A549 (cell line): ENCODE data around the gene SP6. TPM values are rescaled to one million over a fixed set of nuclear protein-coding genes. Genes with fewer than 3 reads are reported as not detected.

ENCODE experiments used
- ATAC-seq, 2 experiments: fragments of 200-7000 bp in 1 of 2; fragments of >200 bp in 1 of 2; cut with Nextera tagmentation in 1 of 2; cut with Tn5 transposase in 1 of 2; 3 replicates each; pipeline versions ENCODE4 v1.8.0 to v1.9.1; 2018 to 2020; ENCODE audit warnings: mild to moderate bottlenecking in 1 of 2, moderate library complexity in 1 of 2
- CTCF ChIA-PET: fragments of 300-600 bp; sonication (Branson Sonifier 250); formaldehyde crosslinking; extraction: SDS; loops from one replicate; lab custom pipeline; 2021; ENCODE audit warnings: antibody characterized with exemption, inconsistent platforms; lab: Yijun Ruan, JAX
- POLR2A ChIA-PET: fragments of 350-600 bp; formaldehyde crosslinking; extraction: SDS; loops from one replicate; lab custom pipeline; 2021; ENCODE audit warnings: antibody characterized with exemption, inconsistent platforms; lab: Yijun Ruan, JAX
- DNase-seq, 2 experiments: peaks; one replicate each; pipeline versions ENCODE4 v3.0.0 to v3.0.0-alpha.2; 2011 to 2016; ENCODE audit warnings: low read depth in 1 of 2, low spot score in 1 of 2
- FAIRE-seq: peaks from 2 replicates; lab custom pipeline; 2011; peaks lifted over from hg19 to GRCh38; lab: Jason Lieb, UNC
- H3K27ac ChIP-seq, 2 experiments: fragments of >200 bp; sonication (Bioruptor Twin); formaldehyde crosslinking; 3 replicates each; pipeline ENCODE4 v1.5.1; 2016 to 2017
- H3K4me1 ChIP-seq: fragments of >200 bp; sonication (Bioruptor Twin); formaldehyde crosslinking; 3 replicates; pipeline ENCODE4 v1.6.1; 2016
- H3K4me2 ChIP-seq: fragments of >200 bp; sonication (Bioruptor Twin); formaldehyde crosslinking; 3 replicates; pipeline ENCODE4 v1.6.1; 2016
- H3K4me3 ChIP-seq: fragments of >200 bp; sonication (Bioruptor Twin); formaldehyde crosslinking; 3 replicates; pipeline ENCODE4 v1.5.1; 2016
- H3K9me3 ChIP-seq: fragments of >200 bp; sonication (Bioruptor Twin); formaldehyde crosslinking; 3 replicates; pipeline ENCODE4 v1.6.1; 2016
- CEBPB ChIP-seq, 2 experiments: fragments of >200 bp in 1 of 2; sonication (Bioruptor Twin) in 1 of 2; formaldehyde crosslinking in 1 of 2; IDR thresholded peaks; 2 replicates each; pipeline ENCODE4 v1.6.1; 2012 to 2016
- ESRRA ChIP-seq: fragments of 150-350 bp; IDR thresholded peaks from 2 replicates; pipeline ENCODE4 v1.6.1; 2014; ENCODE audit warnings: mild to moderate bottlenecking, low read length, borderline replicate concordance
- HDAC2 ChIP-seq: fragments of 200-600 bp; sonication (generic); IDR thresholded peaks from 2 replicates; pipeline ENCODE4 v1.6.1; 2016
- HOXB13 ChIP-seq: fragments of 250-450 bp; sonication (Bioruptor Pico); IDR thresholded peaks from 2 replicates; pipeline ENCODE4 v1.5.0; 2020; ENCODE audit warnings: low read depth, mild to moderate bottlenecking, moderate library complexity
- HOXB5 ChIP-seq: fragments of 250-450 bp; sonication (Bioruptor Pico); IDR thresholded peaks from 2 replicates; pipeline ENCODE4 v1.5.0; 2020; ENCODE audit warnings: mild to moderate bottlenecking, moderate library complexity
- JUNB ChIP-seq: fragments of >200 bp; sonication (Bioruptor Twin); formaldehyde crosslinking; IDR thresholded peaks from 2 replicates; pipeline ENCODE4 v1.6.1; 2016
- KDM5A ChIP-seq: fragments of 200-600 bp; sonication (generic); IDR thresholded peaks from 2 replicates; pipeline ENCODE4 v1.6.1; 2016; ENCODE audit warnings: antibody characterized with exemption, mild to moderate bottlenecking
- NPAS2 ChIP-seq: fragments of 250-450 bp; sonication (Bioruptor Pico); IDR thresholded peaks from 2 replicates; pipeline ENCODE4 v1.8.0; 2022; ENCODE audit warnings: mild to moderate bottlenecking, moderate library complexity, borderline replicate concordance
- RFX5 ChIP-seq: fragments of 450-650 bp; IDR thresholded peaks from 2 replicates; pipeline ENCODE4 v1.7.1; 2014; ENCODE audit warnings: antibody characterized with exemption, mild to moderate bottlenecking, moderate library complexity
- ZNF302 ChIP-seq: fragments of 250-450 bp; sonication (Bioruptor Pico); IDR thresholded peaks from 2 replicates; pipeline ENCODE4 v1.9.0; 2021; ENCODE audit warnings: inconsistent platforms, mild to moderate bottlenecking, moderate library complexity
- WGBS: methylation state at CpG from one replicate; pipeline ENCODE4 v1.1.6; 2017; ENCODE audit errors: missing lambda C conversion rate; 5-methylcytosine and 5-hydroxymethylcytosine counted together
- polyA plus RNA-seq, 4 experiments: library from polyadenylated mRNA; depleted of rRNA in 3 of 4; stranded (reverse); fragments of >200 nt; fragmentation: RNase III in 1 of 4; extraction: RNeasy Plus Mini Kit Qiagen cat#74134 plus additional on column Dnase treatment in 1 of 4; gene quantifications; 2 replicates in 3 of 4; 3 replicates in 1 of 4; pipeline ENCODE4 v1.2.3, GENCODE V29; 2011 to 2017
- TF ChIP-seq, protein P1 (sequence below): fragments of >200 bp; sonication (Bioruptor Twin); formaldehyde crosslinking; IDR thresholded peaks from 3 replicates; pipeline ENCODE4 v1.6.1; 2016
- TF ChIP-seq, protein P2 (sequence below): fragments of 150-350 bp; IDR thresholded peaks from 2 replicates; pipeline ENCODE4 v1.6.1; 2014; ENCODE audit warnings: low read depth, mild to moderate bottlenecking, low read length
- TF ChIP-seq, protein P3 (sequence below): fragments of 250-450 bp; sonication (Bioruptor Pico); IDR thresholded peaks from 2 replicates; pipeline ENCODE4 v1.5.0; 2020; ENCODE audit warnings: low read depth, mild to moderate bottlenecking, moderate library complexity

Gene SP6
- polyA plus RNA-seq, 2 of the 4 experiments (the other 2 are of a cell fraction), result 0.61 to 2.1 TPM

DNA sequence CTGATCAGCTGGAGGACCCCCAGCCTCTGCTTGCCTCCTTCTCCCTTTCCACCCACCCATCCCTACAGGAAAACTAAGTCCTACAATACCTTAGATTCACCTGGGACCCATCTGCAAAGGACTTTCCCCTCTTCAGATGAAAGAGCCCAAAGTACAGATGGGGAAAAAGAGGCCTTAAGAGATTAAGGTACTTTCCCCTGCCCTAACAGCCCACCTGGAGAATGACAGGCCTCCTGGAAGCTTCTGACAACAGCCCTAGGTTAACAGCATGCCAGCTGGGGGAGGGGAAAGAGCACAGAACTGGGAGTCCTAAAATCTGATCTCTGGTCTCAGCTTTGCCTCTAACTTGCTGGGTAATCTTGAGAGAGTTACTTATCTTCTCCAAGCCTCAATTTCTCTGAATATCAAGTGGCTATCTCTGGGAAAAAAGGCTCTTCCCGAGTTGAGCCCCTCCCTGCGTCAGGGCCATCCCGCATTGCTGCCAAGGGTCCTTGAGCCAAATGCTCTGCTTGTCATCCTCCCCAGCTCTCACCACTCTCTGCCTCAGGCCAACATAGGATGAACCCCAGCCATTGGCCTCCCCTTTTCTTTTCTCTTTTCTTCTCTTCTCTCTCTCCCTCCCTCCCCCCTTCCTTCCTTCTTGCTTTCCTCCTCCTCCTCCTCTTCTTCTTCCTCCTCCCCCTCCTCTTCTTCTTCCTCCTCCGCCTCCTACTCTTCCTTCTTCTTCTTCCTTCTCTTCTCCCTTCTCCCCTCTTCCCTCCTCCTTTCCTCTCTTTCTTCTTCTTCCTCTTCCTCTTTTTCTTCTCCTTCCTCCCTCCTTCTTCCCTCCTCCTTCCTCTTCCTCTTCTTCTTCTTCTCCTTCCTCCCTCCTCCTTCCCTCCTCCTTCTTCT lies 22.5 kb upstream of the SP6 start:
- CTCF ChIA-PET, result interaction anchor here (0.9 to 17.0 kb wide), 4 partner anchors 10 to 42 kb away, joined by 4 to 224 read pairs (median 116); partner anchors contain the start of genes LRRC46, MRPL10, SCRN2 and SP6
- no peak overlapping the region for H3K4me3 ChIP-seq
- no peaks in the 10 kb centered on the region for H3K9me3 ChIP-seq
- POLR2A ChIA-PET, result interaction anchor here (1.0 kb wide), 1 partner anchor 22 kb away, joined by 3 read pairs; no protein-coding TSS in a partner anchor
- TF ChIP-seq, protein P1, sequence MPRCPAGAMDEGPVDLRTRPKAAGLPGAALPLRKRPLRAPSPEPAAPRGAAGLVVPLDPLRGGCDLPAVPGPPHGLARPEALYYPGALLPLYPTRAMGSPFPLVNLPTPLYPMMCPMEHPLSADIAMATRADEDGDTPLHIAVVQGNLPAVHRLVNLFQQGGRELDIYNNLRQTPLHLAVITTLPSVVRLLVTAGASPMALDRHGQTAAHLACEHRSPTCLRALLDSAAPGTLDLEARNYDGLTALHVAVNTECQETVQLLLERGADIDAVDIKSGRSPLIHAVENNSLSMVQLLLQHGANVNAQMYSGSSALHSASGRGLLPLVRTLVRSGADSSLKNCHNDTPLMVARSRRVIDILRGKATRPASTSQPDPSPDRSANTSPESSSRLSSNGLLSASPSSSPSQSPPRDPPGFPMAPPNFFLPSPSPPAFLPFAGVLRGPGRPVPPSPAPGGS, result no peak
- TF ChIP-seq HDAC2, result no peak
- no peak for TF ChIP-seq HOXB5 (CRISPR knock-in tag)
- no peak for TF ChIP-seq ESRRA
- TF ChIP-seq NPAS2 (CRISPR knock-in tag), result no peak
- TF ChIP-seq ZNF302, result no peak
- WGBS, result 58% methylated on average over 4 of the region's 4 CpGs
- DNase-seq, result no peak
- FAIRE-seq, result no peak
- H3K4me2 ChIP-seq, result no peak overlapping the region
- no peak overlapping the region; a peak in 1 of 6 replicates for H3K27ac ChIP-seq
- ATAC-seq, result no peak
- 0 out of 3 replicates have a peak, but pooled peaks cover 6% of the 10 kb centered on the region for H3K4me1 ChIP-seq

DNA sequence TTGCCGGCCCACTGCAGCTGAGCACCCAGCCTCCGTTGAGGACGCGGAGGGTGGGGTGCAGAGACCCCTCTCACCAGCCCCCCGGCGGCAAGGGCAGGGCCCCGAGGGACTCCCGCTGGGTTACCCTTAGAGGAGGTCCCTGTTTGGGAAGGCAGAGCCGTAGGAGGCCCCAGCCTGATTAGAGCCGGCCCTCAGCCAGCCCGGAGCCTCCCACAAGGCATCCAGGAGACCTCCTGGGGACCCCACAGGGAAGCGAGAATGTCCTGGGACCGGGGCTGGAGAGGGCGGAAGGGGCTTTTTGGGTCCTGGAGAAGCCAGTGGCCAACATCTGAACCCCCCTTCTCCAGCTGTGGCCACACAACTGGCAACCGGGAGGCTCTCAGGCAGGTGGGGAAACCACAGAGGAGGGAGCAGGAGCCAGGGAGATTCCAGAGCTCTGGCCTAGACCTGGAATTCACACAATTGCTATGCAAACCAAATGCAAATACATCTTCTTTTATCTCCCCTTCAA lies 21.7 kb upstream of the SP6 start:
- no peaks in the 10 kb centered on the region for H3K9me3 ChIP-seq
- H3K4me3 ChIP-seq, result no peak overlapping the region
- TF ChIP-seq KDM5A (no peak), HOXB13 (no peak)
- TF ChIP-seq, protein P2, sequence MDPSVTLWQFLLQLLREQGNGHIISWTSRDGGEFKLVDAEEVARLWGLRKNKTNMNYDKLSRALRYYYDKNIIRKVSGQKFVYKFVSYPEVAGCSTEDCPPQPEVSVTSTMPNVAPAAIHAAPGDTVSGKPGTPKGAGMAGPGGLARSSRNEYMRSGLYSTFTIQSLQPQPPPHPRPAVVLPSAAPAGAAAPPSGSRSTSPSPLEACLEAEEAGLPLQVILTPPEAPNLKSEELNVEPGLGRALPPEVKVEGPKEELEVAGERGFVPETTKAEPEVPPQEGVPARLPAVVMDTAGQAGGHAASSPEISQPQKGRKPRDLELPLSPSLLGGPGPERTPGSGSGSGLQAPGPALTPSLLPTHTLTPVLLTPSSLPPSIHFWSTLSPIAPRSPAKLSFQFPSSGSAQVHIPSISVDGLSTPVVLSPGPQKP, result no peak
- DNase-seq (no peak), ATAC-seq (0 out of 6 replicates have a peak, but pooled peaks of 1 of the 2 experiments have one; percentile 11), FAIRE-seq (no peak)
- H3K4me2 ChIP-seq, result no peak overlapping the region
- no peak overlapping the region; a peak in 1 of 6 replicates for H3K27ac ChIP-seq
- ChIA-PET CTCF (interaction anchor here (0.9 to 17.0 kb wide), 5 partner anchors 9 to 76 kb away, joined by 4 to 224 read pairs (median 8); partner anchors contain the start of genes LRRC46, MRPL10, SCRN2 and SP6), POLR2A (interaction anchor here (1.0 kb wide), 1 partner anchor 23 kb away, joined by 3 read pairs; no protein-coding TSS in a partner anchor)
- 84% methylated on average over 9 of the region's 15 CpGs for WGBS
- 0 out of 3 replicates have a peak, but pooled peaks cover 6% of the 10 kb centered on the region for H3K4me1 ChIP-seq

DNA sequence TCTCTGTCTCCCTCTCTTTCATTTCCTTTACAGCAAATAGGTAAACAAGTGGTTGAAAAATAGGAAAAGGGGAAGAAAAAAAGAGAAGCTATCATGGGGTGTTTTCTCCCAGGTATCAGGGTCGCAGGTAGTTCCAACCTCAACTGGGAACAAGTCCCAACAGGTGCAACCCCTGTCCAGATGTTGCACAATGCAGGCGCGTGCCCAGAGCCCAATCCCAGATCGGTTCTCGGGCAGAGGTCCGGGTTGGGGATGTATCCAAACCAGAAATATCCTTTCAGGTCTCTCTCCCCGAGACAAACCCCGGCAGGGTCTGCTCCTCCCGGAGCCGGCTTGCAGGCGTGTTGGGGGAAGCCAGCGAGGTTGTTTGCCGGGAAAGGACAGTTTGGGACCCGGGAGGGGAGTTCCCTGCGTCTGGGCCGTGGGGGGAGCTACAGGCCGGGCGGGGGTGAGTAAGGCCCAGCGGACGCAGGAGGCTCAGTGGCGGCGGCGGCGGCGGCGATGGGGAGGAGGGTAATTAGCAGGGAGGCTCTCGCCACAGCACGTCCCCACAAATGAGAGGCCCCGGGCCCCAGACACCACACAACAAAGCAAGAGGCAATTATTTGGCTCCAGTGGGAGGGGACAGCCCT lies 21.2 kb upstream of the SP6 start:
- Histone ChIP-seq H3K27ac (no peak overlapping the region; a peak in 1 of 6 replicates), H3K9me3 (no peaks in the 10 kb centered on the region), H3K4me1 (0 out of 3 replicates have a peak, but pooled peaks cover 6% of the 10 kb centered on the region), H3K4me2 (no peak overlapping the region), H3K4me3 (no peak overlapping the region)
- WGBS, result 89% methylated on average over 23 of the region's 29 CpGs
- no peak for ATAC-seq
- TF ChIP-seq, protein P2, result no peak
- no peak for TF ChIP-seq JUNB
- TF ChIP-seq, protein P3, sequence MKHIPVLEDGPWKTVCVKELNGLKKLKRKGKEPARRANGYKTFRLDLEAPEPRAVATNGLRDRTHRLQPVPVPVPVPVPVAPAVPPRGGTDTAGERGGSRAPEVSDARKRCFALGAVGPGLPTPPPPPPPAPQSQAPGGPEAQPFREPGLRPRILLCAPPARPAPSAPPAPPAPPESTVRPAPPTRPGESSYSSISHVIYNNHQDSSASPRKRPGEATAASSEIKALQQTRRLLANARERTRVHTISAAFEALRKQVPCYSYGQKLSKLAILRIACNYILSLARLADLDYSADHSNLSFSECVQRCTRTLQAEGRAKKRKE, result no peak
- no peak for TF ChIP-seq RFX5
- no peak for TF ChIP-seq CEBPB (IDR thresholded peaks at IDR 0.05)
- POLR2A ChIA-PET, result interaction anchor here (0.7 kb wide), 1 partner anchor 22 kb away, joined by 4 read pairs; no protein-coding TSS in a partner anchor
- DNase-seq, result no peak
- CTCF ChIA-PET, result interaction anchor here (1.2 to 17.0 kb wide), 6 partner anchors 8 to 104 kb away, joined by 3 to 224 read pairs (median 6); partner anchors contain the start of genes SCRN2 and SP6
- no peak for FAIRE-seq
